ENCODE data around the gene PGLYRP1.

The PGLYRP1 gene

GRCh38 chr19:46063201-46063600, 40.3 kb upstream of the PGLYRP1 start:
- no peak for TF ChIP-seq CTCF (conservative IDR thresholded peaks at IDR 0.05; ENCODE audit: control insufficient read depth, insufficient read depth, low read depth, low read length)
- no peak for DNase-seq (ENCODE audit: low read depth)
- no peak overlapping the region for H3K4me3 ChIP-seq (ENCODE audit: control insufficient read depth, low read depth, low read length)

- no peak for DNase-seq (ENCODE audit: low read depth)
- TF ChIP-seq CTCF (conservative IDR thresholded peaks at IDR 0.05; ENCODE audit: control insufficient read depth, insufficient read depth, low read depth, low read length) = no peak
- H3K4me3 ChIP-seq (ENCODE audit: control insufficient read depth, low read depth, low read length) = no peak overlapping the region
Measured at GRCh38 chr19:46060012-46060411, 37.2 kb upstream of the PGLYRP1 start.

- TF ChIP-seq CTCF (conservative IDR thresholded peaks at IDR 0.05; ENCODE audit: control insufficient read depth, insufficient read depth, low read depth, low read length) = no peak
- no peak overlapping the region for H3K4me3 ChIP-seq (ENCODE audit: control insufficient read depth, low read depth, low read length)
- DNase-seq (ENCODE audit: low read depth) = no peak
Measured at GRCh38 chr19:46058778-46059177, 35.9 kb upstream of the PGLYRP1 start.

DNA sequence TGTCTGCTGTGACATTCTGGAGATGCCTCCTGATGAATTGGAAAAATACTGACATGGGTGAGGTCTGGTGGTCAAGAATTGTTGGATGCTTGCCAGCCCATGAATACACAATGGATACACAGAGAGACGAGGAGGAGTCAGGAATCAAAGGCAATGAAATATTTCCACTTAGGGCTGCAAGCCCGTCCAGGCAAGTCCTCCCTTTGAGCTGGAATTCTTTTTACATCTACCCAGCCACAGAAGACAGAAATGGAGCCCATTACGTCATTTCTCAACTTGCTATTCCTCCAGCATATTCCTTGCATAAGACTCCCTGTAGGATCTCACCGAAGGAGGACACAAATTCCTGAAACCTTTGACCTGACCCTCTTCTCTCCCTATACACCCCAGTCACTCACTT, 33.7 kb upstream of the PGLYRP1 start:
- TF ChIP-seq CTCF (conservative IDR thresholded peaks at IDR 0.05; ENCODE audit: control insufficient read depth, insufficient read depth, low read depth, low read length) = no peak
- no peak overlapping the region for H3K4me3 ChIP-seq (ENCODE audit: control insufficient read depth, low read depth, low read length)
- DNase-seq (ENCODE audit: low read depth) = no peak

- H3K4me3 ChIP-seq (ENCODE audit: control insufficient read depth, low read depth, low read length) = no peak overlapping the region
- TF ChIP-seq CTCF (conservative IDR thresholded peaks at IDR 0.05; ENCODE audit: control insufficient read depth, insufficient read depth, low read depth, low read length) = no peak
- DNase-seq (ENCODE audit: low read depth) = no peak
Measured at GRCh38 chr19:46052896-46053295, 30.0 kb upstream of the PGLYRP1 start.

GRCh38 chr19:46049597-46049996, 26.7 kb upstream of the PGLYRP1 start:
- no peak overlapping the region for H3K4me3 ChIP-seq (ENCODE audit: control insufficient read depth, low read depth, low read length)
- no peak for TF ChIP-seq CTCF (conservative IDR thresholded peaks at IDR 0.05; ENCODE audit: control insufficient read depth, insufficient read depth, low read depth, low read length)
- DNase-seq (ENCODE audit: low read depth) = no peak

DNA sequence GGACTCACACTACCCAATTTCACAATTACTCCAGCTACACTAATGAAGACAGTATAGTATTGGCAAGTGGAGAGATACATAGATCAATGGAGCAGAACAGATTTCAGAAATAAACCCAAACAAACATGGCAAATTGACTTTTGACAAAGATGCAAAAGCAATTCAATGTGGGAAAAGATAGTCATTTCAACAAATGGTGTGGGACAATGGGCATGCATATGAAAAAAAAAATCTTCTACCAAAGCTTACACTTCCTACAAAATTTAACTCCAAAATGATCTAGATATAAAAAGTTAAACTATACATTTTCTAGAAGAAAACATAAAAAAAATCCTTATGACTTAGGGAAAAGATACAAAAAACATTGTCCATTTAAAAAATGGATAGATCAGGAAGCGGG, 20.7 kb upstream of the PGLYRP1 start:
- H3K4me3 ChIP-seq (ENCODE audit: control insufficient read depth, low read depth, low read length) = no peak overlapping the region
- no peak for DNase-seq (ENCODE audit: low read depth)
- no peak for TF ChIP-seq CTCF (conservative IDR thresholded peaks at IDR 0.05; ENCODE audit: control insufficient read depth, insufficient read depth, low read depth, low read length)

Data from fibroblast of mammary gland (primary cell).